B cell (primary cell): ENCODE data around the gene RPA1. TPM values are rescaled to one million over a fixed set of nuclear protein-coding genes. Genes with fewer than 3 reads are reported as not detected.

Experiments used
- ATAC-seq: fragments of 200-7000 bp; cut with Tn5 transposase; one replicate; pipeline ENCODE4 v1.10.0; 2021; ENCODE audit warnings: low read depth, mild to moderate bottlenecking, moderate number of reproducible peaks, moderate library complexity
- CTCF ChIA-PET: fragments of 350-600 bp; sonication (Branson Sonifier 250); formaldehyde crosslinking; loops from one replicate; lab custom pipeline; 2021; ENCODE audit warnings: antibody characterized with exemption, inconsistent platforms; lab: Charles Lee
- POLR2A ChIA-PET: fragments of 350-600 bp; sonication (Branson Sonifier 250); formaldehyde crosslinking; loops from one replicate; lab custom pipeline; 2021; ENCODE audit warnings: antibody characterized with exemption; lab: Charles Lee
- DNase-seq: peaks from one replicate; pipeline ENCODE4 v3.0.0; 2013
- H2AFZ ChIP-seq: 2 replicates; pipeline ENCODE4 v1.6.1; 2012; ENCODE audit warnings: mild to moderate bottlenecking, low read depth, low read length; ENCODE audit not compliant: insufficient read depth, poor library complexity, severe bottlenecking
- H3K27ac ChIP-seq, 2 donors: 1 replicate in 1 of 2; 2 replicates in 1 of 2; pipeline ENCODE4 v1.5.1; 2012 to 2013; ENCODE audit warnings: low read length in 2 of 2, mild to moderate bottlenecking in 2 of 2, moderate library complexity in 1 of 2
- H3K27me3 ChIP-seq, 4 experiments: fragments of 200-600 bp in 1 of 4; sonication (generic) in 1 of 4; replicated peaks in 1 of 4; 1 replicate in 2 of 4; 2 replicates in 2 of 4; pipeline versions ENCODE4 v1.6.1 to v1.7.0; 2013 to 2016; ENCODE audit warnings: low read length in 3 of 4, mild to moderate bottlenecking in 2 of 4, mixed read lengths in 1 of 4, moderate library complexity in 1 of 4; ENCODE audit not compliant: insufficient read depth in 4 of 4, control insufficient read depth in 3 of 4; ENCODE audit errors: control extremely low read depth in 1 of 4
- H3K36me3 ChIP-seq, 2 experiments: replicated peaks in 1 of 2; 1 replicate in 1 of 2; 2 replicates in 1 of 2; pipeline versions ENCODE4 v1.6.1 to v1.7.1; 2013; ENCODE audit warnings: low read length in 1 of 2; ENCODE audit not compliant: insufficient read depth in 2 of 2, control insufficient read depth in 1 of 2; ENCODE audit errors: control extremely low read depth in 1 of 2, extremely low read depth in 1 of 2
- H3K4me1 ChIP-seq, 2 donors: fragments of 200-600 bp in 1 of 2; sonication (generic) in 1 of 2; 1 replicate in 1 of 2; 2 replicates in 1 of 2; pipeline versions ENCODE4 v1.5.1 to v1.6.1; 2013 to 2017; ENCODE audit warnings: low read length in 2 of 2; ENCODE audit not compliant: control insufficient read depth in 2 of 2, insufficient read depth in 2 of 2
- H3K4me2 ChIP-seq: replicated peaks from 2 replicates; pipeline ENCODE3; 2012; ENCODE audit warnings: mild to moderate bottlenecking, low read depth, low read length; ENCODE audit not compliant: poor library complexity, severe bottlenecking
- H3K4me3 ChIP-seq, 5 experiments: fragments of 200-600 bp in 1 of 5; sonication (generic) in 1 of 5; 1 replicate in 3 of 5; 2 replicates in 2 of 5; pipeline versions ENCODE4 v1.5.1 to v1.7.0; 2011 to 2016; ENCODE audit warnings: low read length in 4 of 5, mild to moderate bottlenecking in 4 of 5, low read depth in 2 of 5, control low read depth in 1 of 5, moderate library complexity in 1 of 5; ENCODE audit not compliant: insufficient read depth in 1 of 5; ENCODE audit errors: control extremely low read depth in 1 of 5, extremely low read depth in 1 of 5
- H3K79me2 ChIP-seq: fragments of 200-600 bp; sonication (generic); one replicate; pipeline ENCODE4 v1.6.0; 2016; ENCODE audit warnings: low read length; ENCODE audit not compliant: control insufficient read depth, insufficient read depth
- H3K9ac ChIP-seq: fragments of 200-600 bp; sonication (generic); 2 replicates; pipeline ENCODE4 v1.6.1; 2017; ENCODE audit warnings: mild to moderate bottlenecking, low read length, moderate library complexity
- H3K9me3 ChIP-seq, 3 donors: one replicate each; pipeline versions ENCODE4 v1.6.1 to v1.7.1; 2013; ENCODE audit warnings: low read length in 2 of 3; ENCODE audit not compliant: control insufficient read depth in 2 of 3, insufficient read depth in 1 of 3; ENCODE audit errors: control extremely low read depth in 1 of 3
- H4K20me1 ChIP-seq: 2 replicates; pipeline ENCODE4 v1.6.0; 2012; ENCODE audit warnings: mild to moderate bottlenecking, low read length; ENCODE audit not compliant: insufficient read depth, control insufficient read depth, poor library complexity, severe bottlenecking
- H3K27ac Mint-ChIP-seq: one replicate; pipeline ENCODE4 v1.8.0; 2021; ENCODE audit warnings: mixed read lengths
- H3K27me3 Mint-ChIP-seq: one replicate; pipeline ENCODE4 v1.8.0; 2021; ENCODE audit warnings: mixed read lengths
- H3K4me1 Mint-ChIP-seq: one replicate; pipeline ENCODE4 v1.8.0; 2021; ENCODE audit warnings: mixed read lengths
- H3K4me3 Mint-ChIP-seq: one replicate; pipeline ENCODE4 v1.8.0; 2021; ENCODE audit warnings: mixed read lengths
- H3K9me3 Mint-ChIP-seq: one replicate; pipeline ENCODE4 v1.8.0; 2022; ENCODE audit warnings: mixed read lengths; ENCODE audit not compliant: insufficient read depth
- CTCF ChIP-seq: fragments of 200-600 bp; IDR thresholded peaks from one replicate; pipeline ENCODE4 v1.8.0; 2022; ENCODE audit warnings: antibody characterized with exemption, mild to moderate bottlenecking
- EZH2 ChIP-seq: IDR thresholded peaks from 2 replicates; pipeline ENCODE4 v1.6.1; 2012; ENCODE audit warnings: borderline replicate concordance, low read depth, mild to moderate bottlenecking, moderate library complexity, low read length; ENCODE audit not compliant: insufficient read depth, poor library complexity, severe bottlenecking
- WGBS: methylation state at CpG from one replicate; pipeline ENCODE4 v1.1.5; 2013; ENCODE audit warnings: missing lambda C conversion rate; ENCODE audit not compliant: insufficient coverage; 5-methylcytosine and 5-hydroxymethylcytosine counted together
- intact Hi-C: fragments of 100-400 bp; cut with micrococcal nuclease; formaldehyde crosslinking; loops from one replicate; pipeline ENCODE4 v1.10.0; 2022
- polyA plus RNA-seq: library from polyadenylated mRNA; depleted of rRNA; stranded (reverse); fragments of >200 nt; gene quantifications from 2 replicates; pipeline ENCODE4 v1.2.3, GENCODE V29; 2012
- total RNA-seq, 2 donors: library from RNA; stranded (reverse); fragments of 120-200 nt in 1 of 2; gene quantifications; 1 replicate in 1 of 2; 2 replicates in 1 of 2; pipeline versions ENCODE4 v1.2.3 to v1.2.4, GENCODE V29; 2013 to 2022

Gene RPA1
- total and polyA plus RNA-seq, 2 donors (not counting 1 experiment from before 2014, with no cell fraction given) = 27.0 to 94.5 TPM

- H4K20me1 ChIP-seq = no peaks in the 10 kb centered on the region
- no peak overlapping the region for H3K27ac ChIP-seq
- peaks cover 1 to 31% of the 10 kb centered on the region in 2 experiments for H3K36me3 ChIP-seq
- no peaks in the 10 kb centered on the region for H3K9me3 ChIP-seq
- H3K4me3 Mint-ChIP-seq = no peak overlapping the region
- intact Hi-C loops = no loop called here
- H2AFZ ChIP-seq = no peak overlapping the region
- no peak for TF ChIP-seq CTCF
- TF ChIP-seq EZH2 = no peak
- H3K27me3 ChIP-seq = no peaks in the 10 kb centered on the region
- H3K4me1 ChIP-seq = no peaks in the 10 kb centered on the region
- POLR2A ChIA-PET = no interaction called here
- H3K4me2 ChIP-seq = no peak overlapping the region
- ATAC-seq (no peak), DNase-seq (no peak)
- H3K9me3 Mint-ChIP-seq = no peaks in the 10 kb centered on the region
- H3K4me3 ChIP-seq = no peak overlapping the region
- no peak overlapping the region for H3K9ac ChIP-seq
- no CpG with 5 or more reads among the region's 5 CpGs for WGBS
- H3K27ac Mint-ChIP-seq = no peak overlapping the region
- no peaks in the 10 kb centered on the region for H3K4me1 Mint-ChIP-seq
- H3K27me3 Mint-ChIP-seq = no peaks in the 10 kb centered on the region
- H3K79me2 ChIP-seq = peaks cover 11% of the 10 kb centered on the region
- CTCF ChIA-PET = no interaction called here
Observed at GRCh38 chr17:1871756-1872155, 42.0 kb downstream of the RPA1 start.

- Mint-ChIP-seq H3K9me3 (no peaks in the 10 kb centered on the region), H3K4me1 (no peaks in the 10 kb centered on the region), H3K27me3 (no peaks in the 10 kb centered on the region), H3K4me3 (no peak overlapping the region), H3K27ac (no peak overlapping the region)
- Histone ChIP-seq H3K4me2 (no peak overlapping the region), H4K20me1 (no peaks in the 10 kb centered on the region), H2AFZ (no peak overlapping the region), H3K4me1 (no peaks in the 10 kb centered on the region), H3K9me3 (no peaks in the 10 kb centered on the region), H3K4me3 (no peak overlapping the region), H3K27ac (no peak overlapping the region), H3K9ac (no peak overlapping the region), H3K79me2 (peaks cover 10% of the 10 kb centered on the region), H3K27me3 (no peaks in the 10 kb centered on the region), H3K36me3 (peaks cover 1 to 35% of the 10 kb centered on the region in 2 experiments)
- no peak for ATAC-seq
- CTCF ChIA-PET = no interaction called here
- intact Hi-C loops = no loop called here
- no peak for DNase-seq
- 97% methylated on average over 7 of the region's 12 CpGs for WGBS
- POLR2A ChIA-PET = no interaction called here
- no peak for TF ChIP-seq CTCF
- no peak for TF ChIP-seq EZH2
Observed at GRCh38 chr17:1872254-1872653, 42.4 kb downstream of the RPA1 start.
